Measurements from ENCODE around the gene WFDC5. TPM values are rescaled to one million over a fixed set of nuclear protein-coding genes. Genes with fewer than 3 reads are reported as not detected.

WFDC5 gene
- total and polyA plus RNA-seq, 4 donors: not detected

- Histone ChIP-seq H3K27me3 (ENCODE audit: control insufficient read depth in 4 of 4, insufficient read depth in 4 of 4, low read length in 3 of 4) (peaks cover 0 to 4% (median under 1%) of the 10 kb centered on the region in 4 donors), H3K9ac (ENCODE audit: low read depth in 1 of 2, low read length in 2 of 2) (no peak overlapping the region), H3K27ac (ENCODE audit: low read depth in 1 of 2, low read length in 2 of 2) (no peak overlapping the region), H3K4me1 (ENCODE audit: control insufficient read depth in 4 of 4, insufficient read depth in 4 of 4, low read length in 3 of 4) (no peaks in the 10 kb centered on the region), H3K9me3 (ENCODE audit: control insufficient read depth in 4 of 4, low read length in 3 of 4) (peaks cover 0 to 6% (median 5%) of the 10 kb centered on the region in 4 donors), H3K4me3 (ENCODE audit: low read depth in 1 of 3, low read length in 3 of 3) (no peak overlapping the region), H3K36me3 (ENCODE audit: control insufficient read depth in 4 of 4, insufficient read depth in 3 of 4, low read depth in 1 of 4, low read length in 3 of 4) (no peaks in the 10 kb centered on the region)
- 54% methylated on average over 1 of the region's 1 CpG for WGBS
- TF ChIP-seq REST (IDR thresholded peaks at IDR 0.05) (no peak), EGR1 (IDR thresholded peaks at IDR 0.05; ENCODE audit: low read depth in 2 of 2) (no peak), NR2F2 (IDR thresholded peaks at IDR 0.05) (no peak), HNF4A (conservative IDR thresholded peaks at IDR 0.05) (no peak), YY1 (IDR thresholded peaks at IDR 0.05) (no peak), FOXA1 (IDR thresholded peaks at IDR 0.05) (no peak), GABPA (IDR thresholded peaks at IDR 0.05 in 1 of 2, conservative IDR thresholded peaks at IDR 0.05 in 1 of 2) (no peak), ZBTB33 (IDR thresholded peaks at IDR 0.05) (no peak), HNF4G (IDR thresholded peaks at IDR 0.05) (no peak), JUND (IDR thresholded peaks at IDR 0.05) (no peak), SP1 (IDR thresholded peaks at IDR 0.05) (no peak), RAD21 (IDR thresholded peaks at IDR 0.05) (no peak), TAF1 (conservative IDR thresholded peaks at IDR 0.05) (no peak), RXRA (IDR thresholded peaks at IDR 0.05) (no peak), MAX (IDR thresholded peaks at IDR 0.05) (no peak), FOXA2 (IDR thresholded peaks at IDR 0.05) (no peak), CTCF (IDR thresholded peaks at IDR 0.05; ENCODE audit: low read depth, low read length, missing input control) (no peak)
- TF ChIP-seq, protein P1, sequence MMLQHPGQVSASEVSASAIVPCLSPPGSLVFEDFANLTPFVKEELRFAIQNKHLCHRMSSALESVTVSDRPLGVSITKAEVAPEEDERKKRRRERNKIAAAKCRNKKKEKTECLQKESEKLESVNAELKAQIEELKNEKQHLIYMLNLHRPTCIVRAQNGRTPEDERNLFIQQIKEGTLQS (IDR thresholded peaks at IDR 0.05): no peak
- DNase-seq (ENCODE audit: low spot score): no peak
Measured at GRCh38 chr20:45163083-45163803, 48.3 kb upstream of the WFDC5 start.
